GM12878 (cell line): ENCODE results near the gene CSTB. TPM values are rescaled to one million over a fixed set of nuclear protein-coding genes. Genes with fewer than 3 reads are reported as not detected.

Experiments used
- ATAC-seq: fragments of 200-7000 bp; cut with Tn5 transposase; 3 replicates; pipeline ENCODE4 v1.9.1; 2020; ENCODE audit warnings: mild to moderate bottlenecking, moderate library complexity
- BruUV-seq: library from RNA; stranded (reverse); fragments of 400-500 nt; replicated peaks from 2 replicates; lab custom pipeline; 2021; lab: Mats Ljungman, UMichigan
- CTCF ChIA-PET: fragments of 300-600 bp; sonication (Branson Sonifier 250); formaldehyde crosslinking; extraction: SDS; loops from one replicate; lab custom pipeline; 2021; ENCODE audit warnings: inconsistent platforms; lab: Yijun Ruan, JAX
- POLR2A ChIA-PET: fragments of 350-600 bp; formaldehyde crosslinking; extraction: SDS; loops from one replicate; lab custom pipeline; 2021; ENCODE audit warnings: inconsistent platforms; lab: Charles Lee
- RAD21 ChIA-PET: fragments of 300-600 bp; sonication (Branson Sonifier 250); formaldehyde crosslinking; loops from one replicate; lab custom pipeline; 2023; ENCODE audit warnings: antibody characterized with exemption; ENCODE audit not compliant: unreplicated experiment; lab: Charles Lee
- SMC1A ChIA-PET: fragments of 300-600 bp; sonication (Branson Sonifier 250); formaldehyde crosslinking; loops from one replicate; lab custom pipeline; 2023; ENCODE audit not compliant: unreplicated experiment, uncharacterized antibody; lab: Charles Lee
- DNase-seq: peaks from one replicate; pipeline ENCODE4 v3.0.0-alpha.2; 2011; ENCODE audit warnings: low read depth, low spot score
- FAIRE-seq: peaks from 3 replicates; lab custom pipeline; 2011; peaks lifted over from hg19 to GRCh38; lab: Jason Lieb, UNC
- H2AFZ ChIP-seq: 2 replicates; pipeline ENCODE4 v1.6.0; 2011; ENCODE audit warnings: low read depth, low read length, control low read depth; ENCODE audit not compliant: control insufficient read depth
- H3K27ac ChIP-seq: 2 replicates; pipeline ENCODE4 v1.5.1; 2011; ENCODE audit warnings: control low read depth; ENCODE audit not compliant: control insufficient read depth, insufficient read depth
- H3K27me3 ChIP-seq, 2 experiments: replicated peaks in 1 of 2; 2 replicates each; pipeline versions ENCODE4 v1.6.0 to v1.6.1; 2011; ENCODE audit warnings: low read length in 1 of 2; ENCODE audit not compliant: control insufficient read depth in 2 of 2, insufficient read depth in 2 of 2
- H3K36me3 ChIP-seq, 2 experiments: 2 replicates each; pipeline ENCODE4 v1.5.1; 2011; ENCODE audit warnings: low read length in 1 of 2; ENCODE audit not compliant: control insufficient read depth in 2 of 2, insufficient read depth in 2 of 2
- H3K4me1 ChIP-seq: 2 replicates; pipeline ENCODE4 v1.6.1; 2011; ENCODE audit warnings: mild to moderate bottlenecking, low read length, moderate library complexity, mixed read lengths; ENCODE audit not compliant: control insufficient read depth, insufficient read depth
- H3K4me2 ChIP-seq: 2 replicates; pipeline ENCODE4 v1.6.0; 2011; ENCODE audit warnings: control low read depth; ENCODE audit not compliant: control insufficient read depth, insufficient read depth
- H3K4me3 ChIP-seq: fragments of 200-600 bp; sonication (generic); 2 replicates; pipeline ENCODE4 v1.5.1; 2016
- H3K79me2 ChIP-seq: 2 replicates; pipeline ENCODE4 v1.6.0; 2011; ENCODE audit warnings: low read length; ENCODE audit not compliant: control insufficient read depth, insufficient read depth
- H3K9ac ChIP-seq: 2 replicates; pipeline ENCODE4 v1.8.0; 2011; ENCODE audit warnings: low read length, control low read depth, mixed read lengths; ENCODE audit not compliant: control insufficient read depth, insufficient read depth
- H3K9me3 ChIP-seq: replicated peaks from 3 replicates; pipeline ENCODE4 v1.5.1; 2011; ENCODE audit warnings: mild to moderate bottlenecking, low read length; ENCODE audit not compliant: control insufficient read depth, insufficient read depth
- H4K20me1 ChIP-seq: 2 replicates; pipeline ENCODE4 v1.6.0; 2011; ENCODE audit not compliant: control insufficient read depth, insufficient read depth
- CEBPB ChIP-seq, 2 experiments: fragments of 150-350 bp in 1 of 2; IDR thresholded peaks; 2 replicates each; pipeline ENCODE4 v1.6.1; 2012 to 2014; ENCODE audit warnings: low read depth in 2 of 2, low read length in 2 of 2, borderline replicate concordance in 1 of 2, inconsistent platforms in 1 of 2
- HCFC1 ChIP-seq: fragments of 150-350 bp; IDR thresholded peaks from 2 replicates; pipeline ENCODE4 v1.6.1; 2014; ENCODE audit warnings: low read length
- JUNB ChIP-seq: IDR thresholded peaks from 2 replicates; pipeline ENCODE4 v1.6.1; 2016; ENCODE audit warnings: antibody characterized with exemption, mild to moderate bottlenecking
- JUND ChIP-seq: IDR thresholded peaks from 2 replicates; pipeline ENCODE4 v1.6.1; 2012; ENCODE audit warnings: low read depth, mild to moderate bottlenecking, low read length, improper control_type of control experiment, moderate library complexity
- KLF5 ChIP-seq: fragments of 450-650 bp; IDR thresholded peaks from 2 replicates; pipeline ENCODE4 v1.6.1; 2014; ENCODE audit warnings: mild to moderate bottlenecking; ENCODE audit not compliant: partially characterized antibody
- LARP7 ChIP-seq: fragments of 450-650 bp; IDR thresholded peaks from 2 replicates; pipeline ENCODE4 v1.6.1; 2017; ENCODE audit warnings: mild to moderate bottlenecking
- NFXL1 ChIP-seq: fragments of 450-650 bp; IDR thresholded peaks from 2 replicates; pipeline ENCODE4 v1.6.1; 2017; ENCODE audit warnings: antibody characterized with exemption, mild to moderate bottlenecking, borderline replicate concordance
- NFYA ChIP-seq: IDR thresholded peaks from 2 replicates; pipeline ENCODE4 v1.6.1; 2011; ENCODE audit warnings: low read depth, mild to moderate bottlenecking, low read length, improper control_type of control experiment, borderline replicate concordance
- SRF ChIP-seq, 2 experiments: IDR thresholded peaks; 2 replicates each; pipeline ENCODE4 v1.6.1; 2011; ENCODE audit warnings: low read depth in 2 of 2, low read length in 2 of 2, mild to moderate bottlenecking in 1 of 2, moderate library complexity in 1 of 2
- TBL1XR1 ChIP-seq: IDR thresholded peaks from 2 replicates; pipeline ENCODE4 v1.6.1; 2012; ENCODE audit warnings: low read depth, low read length, improper control_type of control experiment
- TCF12 ChIP-seq: IDR thresholded peaks from 2 replicates; pipeline ENCODE4 v1.6.1; 2011; ENCODE audit warnings: low read depth, mild to moderate bottlenecking, low read length
- WGBS: methylation state at CpG from one replicate; pipeline ENCODE4 v1.1.6; 2016; ENCODE audit warnings: low lambda C conversion rate; ENCODE audit not compliant: insufficient replicate concordance, insufficient coverage; ENCODE audit errors: missing lambda C conversion rate; 5-methylcytosine and 5-hydroxymethylcytosine counted together
- in situ Hi-C: fragments of 300-500 bp; cut with MboI; formaldehyde crosslinking; loops from 9 replicates; pipeline ENCODE4 v1.14.3; 2018; ENCODE audit warnings: mixed read lengths
- intact Hi-C: fragments of 100-400 bp; cut with micrococcal nuclease; formaldehyde crosslinking; loops from one replicate; pipeline ENCODE4 v1.14.2; 2022; ENCODE audit not compliant: unreplicated experiment
- polyA plus RNA-seq, 11 experiments: library from polyadenylated mRNA; depleted of rRNA in 4 of 11; unstranded in 6 of 11; stranded (reverse) in 5 of 11; fragments of >200 nt; fragmentation: Nextera tagmentation in 4 of 11; fragmentation: Illumina TruSeq in 1 of 11; extraction: Ambion mirVana in 4 of 11; extraction: Trizol in 1 of 11; gene quantifications; 1 replicate in 1 of 11; 2 replicates in 10 of 11; pipeline versions ENCODE4 v1.2.1 to v1.2.3, GENCODE V29; 2011 to 2016; ENCODE audit warnings: inconsistent platforms in 2 of 11, missing spikeins in 2 of 11, low read depth in 1 of 11
- total RNA-seq, 4 experiments: library from RNA; depleted of rRNA in 3 of 4; stranded (reverse); fragments of >200 nt in 3 of 4; fragmentation: Illumina TruSeq in 1 of 4; extraction: Trizol in 1 of 4; gene quantifications; 2 replicates each; pipeline versions ENCODE4 v1.2.1 to v1.2.3, GENCODE V29; 2013 to 2021
- TF ChIP-seq, protein P1 (sequence below): IDR thresholded peaks from 2 replicates; pipeline ENCODE4 v1.6.1; 2012; ENCODE audit warnings: mild to moderate bottlenecking, low read depth, low read length
- TF ChIP-seq, protein P2 (sequence below): IDR thresholded peaks from 2 replicates; pipeline ENCODE4 v1.6.1; 2011; ENCODE audit warnings: borderline replicate concordance, low read depth, mild to moderate bottlenecking, moderate library complexity, mixed read lengths, low read length; ENCODE audit not compliant: insufficient read depth; ENCODE audit errors: extremely low read length
- TF ChIP-seq, protein P3 (sequence below): fragments of 450-650 bp; IDR thresholded peaks from 2 replicates; pipeline ENCODE4 v1.6.1; 2018; ENCODE audit warnings: borderline replicate concordance, mild to moderate bottlenecking; ENCODE audit not compliant: partially characterized antibody
- TF ChIP-seq, protein P4 (sequence below): IDR thresholded peaks from 2 replicates; pipeline ENCODE4 v1.6.1; 2012; ENCODE audit warnings: low read length, inconsistent platforms

CSTB gene
- total and polyA plus RNA-seq, 10 of the 15 experiments (the other 5 are each of a cell fraction or from before 2014, with no cell fraction given): 12.5 to 82.7 (median 41.9) TPM

DNA sequence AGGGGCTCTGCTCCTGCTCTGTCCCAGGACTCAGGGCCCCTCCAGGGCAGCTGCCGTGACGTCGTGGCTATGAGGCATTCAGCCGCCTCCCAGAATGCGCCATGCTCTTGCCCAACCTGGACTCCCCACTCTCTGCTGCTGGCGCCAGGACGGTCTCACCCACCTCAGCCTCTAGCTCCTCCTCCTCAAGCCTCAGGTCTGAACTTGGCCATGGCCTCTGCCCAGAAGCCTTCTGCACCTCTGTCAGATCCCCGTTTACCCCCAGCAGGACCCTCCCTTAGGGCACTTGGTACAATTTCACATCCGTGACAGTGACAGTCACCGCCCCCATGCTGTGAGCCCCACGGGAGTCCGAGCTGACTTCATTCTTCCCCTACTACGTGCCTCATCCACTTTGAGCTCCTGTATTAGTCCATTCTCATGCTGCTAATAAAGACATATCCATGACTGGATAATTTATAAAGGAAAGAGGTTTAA, 4.9 kb downstream of the CSTB start:
- ChIA-PET CTCF (interaction anchor here (1.6 kb wide), 1 partner anchor 9 kb away, joined by 4 read pairs; no protein-coding TSS in a partner anchor), POLR2A (interaction anchor here (0.6 to 1.1 kb wide), 3 partner anchors 14 to 71 kb away, joined by 3 to 4 read pairs (median 4); no protein-coding TSS in a partner anchor), SMC1A (no interaction called here), RAD21 (interaction anchor here (1.3 kb wide), 1 partner anchor 18 kb away, joined by 3 read pairs; the partner anchor contains the start of gene RRP1)
- peaks cover 4% of the 10 kb centered on the region for H3K4me1 ChIP-seq
- H3K79me2 ChIP-seq: peaks cover 10% of the 10 kb centered on the region
- peaks cover 2% of the 10 kb centered on the region; the same call in 1 of the 3 replicates for H3K9me3 ChIP-seq
- in situ Hi-C loops (no loop called here), intact Hi-C loops (no loop called here)
- DNase-seq: no peak
- peaks cover 2 to 5% of the 10 kb centered on the region in 2 experiments; a peak in 2 of 4 replicates for H3K36me3 ChIP-seq
- 72% methylated on average over 13 of the region's 13 CpGs for WGBS
- no peak for FAIRE-seq
- no peak overlapping the region for H3K27ac ChIP-seq
- no peaks in the 10 kb centered on the region for H4K20me1 ChIP-seq
- BruUV-seq: no TSS peak
- H3K9ac ChIP-seq: no peak overlapping the region
- H3K4me2 ChIP-seq: no peak overlapping the region
- ATAC-seq: no peak
- H3K4me3 ChIP-seq: no peak overlapping the region
- no peaks in the 10 kb centered on the region for H3K27me3 ChIP-seq
- H2AFZ ChIP-seq: no peak overlapping the region; the same call in 1 of the 2 replicates
- TF ChIP-seq KLF5 (no peak), NFYA (no peak), JUNB (no peak), JUND (no peak), TBL1XR1 (no peak), NFXL1 (no peak), CEBPB (IDR thresholded peaks at IDR 0.05; ENCODE audit: borderline replicate concordance in 1 of 2, low read depth in 2 of 2, low read length in 2 of 2) (no peak), LARP7 (no peak), TCF12 (no peak), HCFC1 (no peak), SRF (IDR thresholded peaks at IDR 0.05; ENCODE audit: low read depth in 2 of 2, low read length in 2 of 2) (no peak)
- TF ChIP-seq, protein P1, sequence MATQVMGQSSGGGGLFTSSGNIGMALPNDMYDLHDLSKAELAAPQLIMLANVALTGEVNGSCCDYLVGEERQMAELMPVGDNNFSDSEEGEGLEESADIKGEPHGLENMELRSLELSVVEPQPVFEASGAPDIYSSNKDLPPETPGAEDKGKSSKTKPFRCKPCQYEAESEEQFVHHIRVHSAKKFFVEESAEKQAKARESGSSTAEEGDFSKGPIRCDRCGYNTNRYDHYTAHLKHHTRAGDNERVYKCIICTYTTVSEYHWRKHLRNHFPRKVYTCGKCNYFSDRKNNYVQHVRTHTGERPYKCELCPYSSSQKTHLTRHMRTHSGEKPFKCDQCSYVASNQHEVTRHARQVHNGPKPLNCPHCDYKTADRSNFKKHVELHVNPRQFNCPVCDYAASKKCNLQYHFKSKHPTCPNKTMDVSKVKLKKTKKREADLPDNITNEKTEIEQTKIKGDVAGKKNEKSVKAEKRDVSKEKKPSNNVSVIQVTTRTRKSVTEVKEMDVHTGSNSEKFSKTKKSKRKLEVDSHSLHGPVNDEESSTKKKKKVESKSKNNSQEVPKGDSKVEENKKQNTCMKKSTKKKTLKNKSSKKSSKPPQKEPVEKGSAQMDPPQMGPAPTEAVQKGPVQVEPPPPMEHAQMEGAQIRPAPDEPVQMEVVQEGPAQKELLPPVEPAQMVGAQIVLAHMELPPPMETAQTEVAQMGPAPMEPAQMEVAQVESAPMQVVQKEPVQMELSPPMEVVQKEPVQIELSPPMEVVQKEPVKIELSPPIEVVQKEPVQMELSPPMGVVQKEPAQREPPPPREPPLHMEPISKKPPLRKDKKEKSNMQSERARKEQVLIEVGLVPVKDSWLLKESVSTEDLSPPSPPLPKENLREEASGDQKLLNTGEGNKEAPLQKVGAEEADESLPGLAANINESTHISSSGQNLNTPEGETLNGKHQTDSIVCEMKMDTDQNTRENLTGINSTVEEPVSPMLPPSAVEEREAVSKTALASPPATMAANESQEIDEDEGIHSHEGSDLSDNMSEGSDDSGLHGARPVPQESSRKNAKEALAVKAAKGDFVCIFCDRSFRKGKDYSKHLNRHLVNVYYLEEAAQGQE: no peak
- TF ChIP-seq, protein P2, sequence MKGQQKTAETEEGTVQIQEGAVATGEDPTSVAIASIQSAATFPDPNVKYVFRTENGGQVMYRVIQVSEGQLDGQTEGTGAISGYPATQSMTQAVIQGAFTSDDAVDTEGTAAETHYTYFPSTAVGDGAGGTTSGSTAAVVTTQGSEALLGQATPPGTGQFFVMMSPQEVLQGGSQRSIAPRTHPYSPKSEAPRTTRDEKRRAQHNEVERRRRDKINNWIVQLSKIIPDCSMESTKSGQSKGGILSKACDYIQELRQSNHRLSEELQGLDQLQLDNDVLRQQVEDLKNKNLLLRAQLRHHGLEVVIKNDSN: no peak
- TF ChIP-seq, protein P3, sequence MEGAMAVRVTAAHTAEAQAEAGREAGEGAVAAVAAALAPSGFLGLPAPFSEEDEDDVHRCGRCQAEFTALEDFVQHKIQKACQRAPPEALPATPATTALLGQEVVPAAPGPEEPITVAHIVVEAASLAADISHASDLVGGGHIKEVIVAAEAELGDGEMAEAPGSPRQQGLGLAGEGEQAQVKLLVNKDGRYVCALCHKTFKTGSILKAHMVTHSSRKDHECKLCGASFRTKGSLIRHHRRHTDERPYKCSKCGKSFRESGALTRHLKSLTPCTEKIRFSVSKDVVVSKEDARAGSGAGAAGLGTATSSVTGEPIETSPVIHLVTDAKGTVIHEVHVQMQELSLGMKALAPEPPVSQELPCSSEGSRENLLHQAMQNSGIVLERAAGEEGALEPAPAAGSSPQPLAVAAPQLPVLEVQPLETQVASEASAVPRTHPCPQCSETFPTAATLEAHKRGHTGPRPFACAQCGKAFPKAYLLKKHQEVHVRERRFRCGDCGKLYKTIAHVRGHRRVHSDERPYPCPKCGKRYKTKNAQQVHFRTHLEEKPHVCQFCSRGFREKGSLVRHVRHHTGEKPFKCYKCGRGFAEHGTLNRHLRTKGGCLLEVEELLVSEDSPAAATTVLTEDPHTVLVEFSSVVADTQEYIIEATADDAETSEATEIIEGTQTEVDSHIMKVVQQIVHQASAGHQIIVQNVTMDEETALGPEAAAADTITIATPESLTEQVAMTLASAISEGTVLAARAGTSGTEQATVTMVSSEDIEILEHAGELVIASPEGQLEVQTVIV: no peak
- TF ChIP-seq, protein P4, sequence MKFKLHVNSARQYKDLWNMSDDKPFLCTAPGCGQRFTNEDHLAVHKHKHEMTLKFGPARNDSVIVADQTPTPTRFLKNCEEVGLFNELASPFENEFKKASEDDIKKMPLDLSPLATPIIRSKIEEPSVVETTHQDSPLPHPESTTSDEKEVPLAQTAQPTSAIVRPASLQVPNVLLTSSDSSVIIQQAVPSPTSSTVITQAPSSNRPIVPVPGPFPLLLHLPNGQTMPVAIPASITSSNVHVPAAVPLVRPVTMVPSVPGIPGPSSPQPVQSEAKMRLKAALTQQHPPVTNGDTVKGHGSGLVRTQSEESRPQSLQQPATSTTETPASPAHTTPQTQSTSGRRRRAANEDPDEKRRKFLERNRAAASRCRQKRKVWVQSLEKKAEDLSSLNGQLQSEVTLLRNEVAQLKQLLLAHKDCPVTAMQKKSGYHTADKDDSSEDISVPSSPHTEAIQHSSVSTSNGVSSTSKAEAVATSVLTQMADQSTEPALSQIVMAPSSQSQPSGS: no peak
